IMR-90 (cell line): ENCODE measurements around the gene AUH. TPM values are rescaled to one million over a fixed set of nuclear protein-coding genes. Genes with fewer than 3 reads are reported as not detected.

Source experiments
- ATAC-seq: fragments of 200-7000 bp; cut with Tn5 transposase; 2 replicates; pipeline ENCODE4 v1.9.1; 2020; ENCODE audit warnings: low read depth, mild to moderate bottlenecking, moderate library complexity
- BruUV-seq: library from RNA; stranded (reverse); fragments of 400-500 nt; replicated peaks from 2 replicates; lab custom pipeline; 2021; lab: Mats Ljungman, UMichigan
- CTCF ChIA-PET: fragments of 300-600 bp; formaldehyde crosslinking; extraction: SDS; loops from one replicate; lab custom pipeline; 2021; ENCODE audit warnings: antibody characterized with exemption; lab: Yijun Ruan, JAX
- POLR2A ChIA-PET: fragments of 300-600 bp; sonication (Branson Sonifier 250); formaldehyde crosslinking; loops from one replicate; lab custom pipeline; 2022; ENCODE audit warnings: antibody characterized with exemption; ENCODE audit not compliant: unreplicated experiment; lab: Charles Lee
- DNase-seq: peaks from one replicate; pipeline ENCODE4 v3.0.0; 2013
- H2AFZ ChIP-seq: replicated peaks from 2 replicates; pipeline ENCODE3; 2013; ENCODE audit warnings: low read length, mild to moderate bottlenecking; ENCODE audit not compliant: poor library complexity
- H2AK5ac ChIP-seq: 2 replicates; pipeline ENCODE4 v1.6.1; 2013; ENCODE audit warnings: low read depth, low read length, inconsistent platforms
- H2AK9ac ChIP-seq: replicated peaks from 2 replicates; pipeline ENCODE3; 2013; ENCODE audit warnings: mild to moderate bottlenecking, low read depth, low read length, moderate library complexity; ENCODE audit not compliant: poor library complexity
- H2BK120ac ChIP-seq: 2 replicates; pipeline ENCODE4 v1.6.1; 2013; ENCODE audit warnings: low read depth, low read length, inconsistent platforms
- H2BK15ac ChIP-seq: 3 replicates; pipeline ENCODE4 v1.6.1; 2013; ENCODE audit warnings: low read depth, low read length, inconsistent platforms
- H2BK20ac ChIP-seq: 2 replicates; pipeline ENCODE4 v1.6.1; 2013; ENCODE audit warnings: low read depth, mild to moderate bottlenecking, inconsistent platforms, low read length, moderate library complexity
- H2BK5ac ChIP-seq: 2 replicates; pipeline ENCODE4 v1.6.1; 2013; ENCODE audit warnings: mild to moderate bottlenecking, low read depth, low read length, inconsistent platforms; ENCODE audit not compliant: poor library complexity, severe bottlenecking
- H3K14ac ChIP-seq: replicated peaks from 2 replicates; pipeline ENCODE4 v1.6.1; 2013; ENCODE audit warnings: low read depth, low read length, inconsistent platforms
- H3K18ac ChIP-seq: 2 replicates; pipeline ENCODE4 v1.6.1; 2013; ENCODE audit warnings: low read depth, low read length, control low read depth
- H3K23ac ChIP-seq: 2 replicates; pipeline ENCODE4 v1.6.1; 2013; ENCODE audit warnings: low read depth, low read length, inconsistent platforms
- H3K27ac ChIP-seq: 2 replicates; pipeline ENCODE4 v1.5.1; 2013; ENCODE audit warnings: mild to moderate bottlenecking, control low read depth, low read length; ENCODE audit not compliant: insufficient read depth
- H3K27me3 ChIP-seq: 2 replicates; pipeline ENCODE4 v1.6.1; 2013; ENCODE audit warnings: low read length; ENCODE audit not compliant: control insufficient read depth, insufficient read depth
- H3K36me3 ChIP-seq: 2 replicates; pipeline ENCODE4 v1.6.1; 2013; ENCODE audit warnings: low read length, mixed read lengths; ENCODE audit not compliant: control insufficient read depth, insufficient read depth
- H3K4ac ChIP-seq: 2 replicates; pipeline ENCODE4 v1.6.1; 2013; ENCODE audit warnings: low read depth, low read length, inconsistent platforms
- H3K4me1 ChIP-seq: 2 replicates; pipeline ENCODE4 v1.6.1; 2013; ENCODE audit warnings: low read length, mixed read lengths; ENCODE audit not compliant: control insufficient read depth, insufficient read depth
- H3K4me2 ChIP-seq: 2 replicates; pipeline ENCODE4 v1.6.1; 2013; ENCODE audit warnings: low read depth, mild to moderate bottlenecking, control low read depth, low read length, moderate library complexity
- H3K4me3 ChIP-seq: 2 replicates; pipeline ENCODE4 v1.5.1; 2013; ENCODE audit warnings: low read depth, mild to moderate bottlenecking, control low read depth, low read length, moderate library complexity; ENCODE audit not compliant: insufficient read depth
- H3K56ac ChIP-seq: 2 replicates; pipeline ENCODE4 v1.6.1; 2013; ENCODE audit warnings: low read length, inconsistent platforms; ENCODE audit not compliant: insufficient read depth; ENCODE audit errors: extremely low read depth
- H3K79me1 ChIP-seq, 2 experiments: 2 replicates each; pipeline ENCODE4 v1.6.1; 2013; ENCODE audit warnings: low read length in 2 of 2, inconsistent platforms in 1 of 2, low read depth in 1 of 2
- H3K9ac ChIP-seq: 2 replicates; pipeline ENCODE4 v1.6.1; 2013; ENCODE audit warnings: low read depth, low read length, control low read depth
- H3K9me1 ChIP-seq: 2 replicates; pipeline ENCODE4 v1.6.1; 2013; ENCODE audit warnings: low read length, inconsistent platforms; ENCODE audit not compliant: insufficient read depth
- H3K9me3 ChIP-seq: 2 replicates; pipeline ENCODE4 v1.6.1; 2013; ENCODE audit warnings: low read length; ENCODE audit not compliant: control insufficient read depth, insufficient read depth
- H4K20me1 ChIP-seq: 2 replicates; pipeline ENCODE4 v1.6.1; 2013; ENCODE audit warnings: low read length, inconsistent platforms; ENCODE audit not compliant: insufficient read depth
- H4K5ac ChIP-seq: 2 replicates; pipeline ENCODE4 v1.6.1; 2013; ENCODE audit warnings: mild to moderate bottlenecking, low read depth, low read length, control low read depth
- H4K8ac ChIP-seq, 2 experiments: 2 replicates each; pipeline ENCODE4 v1.6.1; 2013; ENCODE audit warnings: low read depth in 2 of 2, low read length in 2 of 2, control low read depth in 1 of 2, inconsistent platforms in 1 of 2
- H4K91ac ChIP-seq: 2 replicates; pipeline ENCODE4 v1.6.1; 2013; ENCODE audit warnings: low read depth, low read length, inconsistent platforms; ENCODE audit not compliant: insufficient read depth
- BHLHE40 ChIP-seq: fragments of 150-350 bp; IDR thresholded peaks from 2 replicates; pipeline ENCODE4 v1.6.1; 2016; ENCODE audit warnings: mild to moderate bottlenecking, low read depth, low read length
- CEBPB ChIP-seq: IDR thresholded peaks from 2 replicates; pipeline ENCODE4 v1.6.1; 2012; ENCODE audit warnings: low read depth, low read length, improper control_type of control experiment
- CHD1 ChIP-seq: IDR thresholded peaks from 2 replicates; pipeline ENCODE4 v1.6.1; 2012; ENCODE audit warnings: low read depth, low read length, improper control_type of control experiment
- ELK1 ChIP-seq: fragments of 150-350 bp; IDR thresholded peaks from 2 replicates; pipeline ENCODE4 v1.6.1; 2016; ENCODE audit warnings: low read depth, mild to moderate bottlenecking, low read length, moderate library complexity, borderline replicate concordance
- MAFK ChIP-seq: IDR thresholded peaks from 2 replicates; pipeline ENCODE4 v1.6.1; 2012; ENCODE audit warnings: low read depth, low read length, improper control_type of control experiment
- MAZ ChIP-seq: IDR thresholded peaks from 2 replicates; pipeline ENCODE4 v1.6.1; 2012; ENCODE audit warnings: low read depth, mild to moderate bottlenecking, low read length, improper control_type of control experiment, moderate library complexity, borderline replicate concordance
- MXI1 ChIP-seq: IDR thresholded peaks from 2 replicates; pipeline ENCODE4 v1.6.1; 2012; ENCODE audit warnings: low read depth, mild to moderate bottlenecking, low read length, moderate library complexity, borderline replicate concordance
- NFE2L2 ChIP-seq: fragments of 150-350 bp; IDR thresholded peaks from 2 replicates; pipeline ENCODE4 v1.6.1; 2016; ENCODE audit warnings: low read depth, mild to moderate bottlenecking, low read length
- POLR2A ChIP-seq: IDR thresholded peaks from 2 replicates; pipeline ENCODE4 v1.6.1; 2012; ENCODE audit warnings: mild to moderate bottlenecking, low read depth, low read length
- RCOR1 ChIP-seq: IDR thresholded peaks from 2 replicates; pipeline ENCODE4 v1.6.1; 2012; ENCODE audit warnings: mild to moderate bottlenecking, low read length, improper control_type of control experiment; ENCODE audit not compliant: insufficient replicate concordance
- RFX5 ChIP-seq: IDR thresholded peaks from 2 replicates; pipeline ENCODE4 v1.8.0; 2012; ENCODE audit warnings: low read depth, mild to moderate bottlenecking, low read length, moderate library complexity
- SMC3 ChIP-seq: fragments of 150-350 bp; IDR thresholded peaks from 2 replicates; pipeline ENCODE4 v1.6.1; 2016; ENCODE audit warnings: low read depth, mild to moderate bottlenecking, antibody characterized with exemption, low read length, moderate library complexity
- USF2 ChIP-seq: fragments of 150-350 bp; IDR thresholded peaks from 2 replicates; pipeline ENCODE4 v1.6.1; 2017; ENCODE audit warnings: mild to moderate bottlenecking, antibody characterized with exemption, low read length, low read depth
- WGBS, 2 experiments: methylation state at CpG; one replicate each; pipeline versions ENCODE4 v1.1.5 to v1.1.7; 2013; ENCODE audit warnings: missing lambda C conversion rate in 2 of 2; ENCODE audit not compliant: insufficient read length in 1 of 2; ENCODE audit errors: extremely low coverage in 2 of 2; 5-methylcytosine and 5-hydroxymethylcytosine counted together
- dilution Hi-C: fragments of 300-500 bp; cut with HindIII; formaldehyde crosslinking; loops from one replicate; pipeline ENCODE4 v1.14.3; 2018; ENCODE audit warnings: low sequenced_read_pairs; ENCODE audit not compliant: unreplicated experiment
- in situ Hi-C: fragments of 300-500 bp; cut with MboI; formaldehyde crosslinking; loops from 3 replicates; pipeline ENCODE4 v1.14.3; 2019; ENCODE audit warnings: low sequenced_read_pairs, inconsistent platforms, mixed read lengths
- intact Hi-C: fragments of 100-400 bp; cut with micrococcal nuclease; formaldehyde crosslinking; loops from 2 replicates; pipeline ENCODE4 v1.10.0; 2022
- polyA plus RNA-seq, 3 experiments: library from polyadenylated mRNA; depleted of rRNA; stranded (reverse); fragments of >200 nt; gene quantifications; 2 replicates each; pipeline ENCODE4 v1.2.3, GENCODE V29; 2012; ENCODE audit warnings: low replicate concordance in 1 of 3
- total RNA-seq: library from RNA; depleted of rRNA; stranded (reverse); fragments of >200 nt; gene quantifications from 2 replicates; pipeline ENCODE4 v1.2.3, GENCODE V29; 2012

Gene AUH
- total and polyA plus RNA-seq, 2 of the 4 experiments (the other 2 are of a cell fraction), result 5.9 to 8.1 TPM

DNA sequence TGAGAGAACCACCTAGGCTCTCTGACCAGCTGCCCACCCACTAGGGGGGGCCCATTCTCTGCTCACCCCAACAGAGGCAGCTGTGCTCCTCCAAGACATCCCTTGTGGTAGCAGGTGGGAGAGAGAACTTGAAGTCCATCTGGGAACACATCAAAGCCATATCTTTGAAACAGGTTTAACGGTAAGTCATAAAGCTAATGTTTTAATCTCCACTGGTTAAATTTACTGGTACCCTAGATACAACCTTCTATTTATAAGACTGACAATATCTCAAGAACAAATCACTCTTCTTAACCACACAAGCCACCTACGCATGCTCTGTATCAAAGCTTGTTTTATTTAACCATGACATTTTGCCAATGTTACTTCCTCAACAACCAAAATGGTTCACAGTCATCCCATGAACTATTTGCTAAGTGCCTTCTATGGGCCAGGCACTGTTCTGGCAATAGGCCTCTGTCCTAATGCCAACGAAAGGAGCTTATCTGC is 20.4 kb downstream of the AUH start:
- intact Hi-C loops (no loop called here), in situ Hi-C loops (no loop called here), dilution Hi-C loops (no loop called here)
- H3K9ac ChIP-seq, result no peak overlapping the region
- H4K20me1 ChIP-seq, result no peaks in the 10 kb centered on the region; the same call in 1 of the 2 replicates
- WGBS, 2 experiments, result 100% methylated on average over 2 of the region's 3 CpGs; no CpG with 5 or more reads in 1 of the 2 experiments
- peaks cover 10% of the 10 kb centered on the region for H3K36me3 ChIP-seq
- no peak overlapping the region for H3K14ac ChIP-seq
- no peak overlapping the region for H3K56ac ChIP-seq
- H2BK15ac ChIP-seq, result no peak overlapping the region; the same call in 2 of the 3 replicates
- H4K8ac ChIP-seq, result no peak overlapping the region
- H3K27me3 ChIP-seq, result no peaks in the 10 kb centered on the region
- H3K9me3 ChIP-seq, result no peaks in the 10 kb centered on the region
- no peak overlapping the region for H2AK9ac ChIP-seq
- H3K27ac ChIP-seq, result no peak overlapping the region
- no TSS peak for BruUV-seq
- no peak for ATAC-seq
- TF ChIP-seq CHD1, result no peak
- no peak for TF ChIP-seq NFE2L2
- TF ChIP-seq MAFK, result no peak
- TF ChIP-seq USF2, result no peak
- TF ChIP-seq RFX5, result no peak
- TF ChIP-seq MAZ, result no peak
- TF ChIP-seq SMC3, result no peak
- no peak for TF ChIP-seq MXI1
- TF ChIP-seq POLR2A, result no peak
- no peak for TF ChIP-seq CEBPB
- TF ChIP-seq RCOR1, result no peak
- no peak for TF ChIP-seq ELK1
- no peak for TF ChIP-seq BHLHE40
- H2AFZ ChIP-seq, result no peak overlapping the region
- H3K9me1 ChIP-seq, result no peaks in the 10 kb centered on the region; the same call in 1 of the 2 replicates
- no peak overlapping the region for H2AK5ac ChIP-seq
- ChIA-PET CTCF (no interaction called here), POLR2A (no interaction called here)
- H3K4ac ChIP-seq, result no peak overlapping the region
- no peak overlapping the region for H4K5ac ChIP-seq
- H3K4me2 ChIP-seq, result no peak overlapping the region
- H3K4me1 ChIP-seq, result no peaks in the 10 kb centered on the region
- no peak for DNase-seq
- no peak overlapping the region for H4K91ac ChIP-seq
- no peak overlapping the region for H2BK20ac ChIP-seq
- no peak overlapping the region for H2BK120ac ChIP-seq
- no peak overlapping the region for H3K4me3 ChIP-seq
- no peak overlapping the region for H2BK5ac ChIP-seq
- no peak overlapping the region for H3K18ac ChIP-seq
- peaks cover 21 to 46% of the 10 kb centered on the region in 2 experiments for H3K79me1 ChIP-seq
- H3K23ac ChIP-seq, result no peak overlapping the region
